GM18511 (cell line): ENCODE results near the gene CANT1.
"Not testable (repeated sequence)": the region's sequence is repeated elsewhere in the genome, so short reads cannot be mapped to it uniquely, and the experiment has no call there.

Experiments used
- ATAC-seq: cut with Tn5 transposase; IDR thresholded peaks from one replicate; pipeline ENCODE4 v1.9.1; 2021; ENCODE audit warnings: mild to moderate bottlenecking, moderate library complexity; ENCODE audit not compliant: unreplicated experiment

The CANT1 gene

GRCh38 chr17:79043931-79044320 lies 34.4 kb upstream of the CANT1 start:
- no peak for ATAC-seq

GRCh38 chr17:79043191-79043930 lies 33.8 kb upstream of the CANT1 start:
- no peak for ATAC-seq

GRCh38 chr17:79042421-79043190 lies 33.0 kb upstream of the CANT1 start:
- no peak for ATAC-seq

- no peak for ATAC-seq
These were observed 32.3 kb upstream of the CANT1 start for GRCh38 chr17:79041723-79042420.

- ATAC-seq, result no peak
These were observed 31.5 kb upstream of the CANT1 start for GRCh38 chr17:79041041-79041570.

GRCh38 chr17:79039886-79040285 lies 30.3 kb upstream of the CANT1 start:
- ATAC-seq, result no peak

- no peak for ATAC-seq
These were observed 29.6 kb upstream of the CANT1 start for GRCh38 chr17:79039171-79039570.

- ATAC-seq, result no peak
These were observed 29.1 kb upstream of the CANT1 start for GRCh38 chr17:79038545-79039135.

- ATAC-seq, result no peak
These were observed 27.0 kb upstream of the CANT1 start for GRCh38 chr17:79036596-79036995.

GRCh38 chr17:79036181-79036580 lies 26.6 kb upstream of the CANT1 start:
- ATAC-seq, result no peak

GRCh38 chr17:79035686-79036085 lies 26.1 kb upstream of the CANT1 start:
- no peak for ATAC-seq

GRCh38 chr17:79034931-79035485 lies 25.4 kb upstream of the CANT1 start:
- no peak for ATAC-seq

- no peak for ATAC-seq
These were observed 24.4 kb upstream of the CANT1 start for GRCh38 chr17:79033741-79034501.

- no peak for ATAC-seq
These were observed 23.6 kb upstream of the CANT1 start for GRCh38 chr17:79033046-79033616.

GRCh38 chr17:79031996-79032875 lies 22.7 kb upstream of the CANT1 start:
- ATAC-seq, result no peak

- not testable (repeated sequence) for ATAC-seq
These were observed 21.1 kb upstream of the CANT1 start for GRCh38 chr17:79030636-79031035.

GRCh38 chr17:79029327-79030009 lies 19.9 kb upstream of the CANT1 start:
- no peak for ATAC-seq
